Stimulated activated CD8-positive, alpha-beta memory T cell treated with anti-CD3 and anti-CD28 coated beads, Interleukin-4, amount 100 ng/mL, for 4 hours (primary cell): ENCODE measurements around the gene OR7A5.
"Not testable (repeated sequence)": the region's sequence is repeated elsewhere in the genome, so short reads cannot be mapped to it uniquely, and the experiment has no call there.

Experiments used
- DNase-seq, 2 donors: peaks; one replicate each; pipeline ENCODE4 v3.0.0-alpha.2; 2020; ENCODE audit warnings: low read depth in 2 of 2, low spot score in 1 of 2

The OR7A5 gene

GRCh38 chr19:14835011-14835410 lies at the start of gene OR7A5, which contains the start of gene OR7C1:
OR7A5 (minus strand) TSS chr19:14835185; CDS start chr19:14828241, 6,944 bp downstream.
OR7C1 (minus strand) TSS chr19:14835185; CDS start chr19:14800136, 35,049 bp downstream.
- no peak for DNase-seq

GRCh38 chr19:14871619-14872230 lies 36.7 kb upstream of the OR7A5 start:
- DNase-seq: no peak

- DNase-seq: no peak
Measured at GRCh38 chr19:14868497-14868896, 33.5 kb upstream of the OR7A5 start.

- no peak for DNase-seq
Measured at GRCh38 chr19:14848822-14849221, 13.8 kb upstream of the OR7A5 start, which contains the start of gene OR7A10. OR7A10 (minus strand) TSS chr19:14848922; CDS start chr19:14841877, 7,045 bp downstream.

GRCh38 chr19:14843578-14843977 lies 8.6 kb upstream of the OR7A5 start:
- no peak for DNase-seq

- no peak for DNase-seq
Measured at GRCh38 chr19:14843169-14843568, 8.2 kb upstream of the OR7A5 start.

GRCh38 chr19:14840206-14840605 lies 5.2 kb upstream of the OR7A5 start:
- no peak for DNase-seq

- no peak for DNase-seq
Measured at GRCh38 chr19:14837391-14837790, 2.4 kb upstream of the OR7A5 start.

GRCh38 chr19:14830702-14831101 lies 4.3 kb downstream of the OR7A5 start:
- DNase-seq: no peak

GRCh38 chr19:14826006-14826405 lies 9.0 kb downstream of the OR7A5 start:
- DNase-seq: no peak

GRCh38 chr19:14821937-14822336 lies 13.0 kb downstream of the OR7A5 start:
- DNase-seq: no peak

- no peak for DNase-seq
Measured at GRCh38 chr19:14818588-14818987, 16.4 kb downstream of the OR7A5 start.

GRCh38 chr19:14817052-14817451 lies 17.9 kb downstream of the OR7A5 start:
- DNase-seq: no peak

GRCh38 chr19:14814982-14815652 lies 19.9 kb downstream of the OR7A5 start:
- no peak for DNase-seq

GRCh38 chr19:14809272-14810057 lies 25.5 kb downstream of the OR7A5 start:
- no peak for DNase-seq

GRCh38 chr19:14804765-14805164 lies 30.2 kb downstream of the OR7A5 start:
- no peak for DNase-seq

GRCh38 chr19:14798760-14799159 lies 36.2 kb downstream of the OR7A5 start:
- DNase-seq: no peak

GRCh38 chr19:14796021-14796420 lies 39.0 kb downstream of the OR7A5 start:
- DNase-seq: no peak

- DNase-seq: no peak
Measured at GRCh38 chr19:14795078-14795721, 39.8 kb downstream of the OR7A5 start.

GRCh38 chr19:14792250-14792649 lies 42.7 kb downstream of the OR7A5 start:
- DNase-seq: not testable (repeated sequence)

- DNase-seq: no peak
Measured at GRCh38 chr19:14786421-14786851, 48.5 kb downstream of the OR7A5 start.
